SK-N-SH treated with all-trans-retinoic acid at 6 μM for 48 hours (cell line): Measurements from ENCODE around the gene GNG8.

Experiments
- ATAC-seq: fragments of 200-7000 bp; cut with Tn5 transposase; 3 replicates; pipeline ENCODE4 v1.9.1; 2020; ENCODE audit warnings: mild to moderate bottlenecking, moderate library complexity
- ARNTL ChIP-seq: fragments of 450-650 bp; formaldehyde crosslinking; IDR thresholded peaks from 2 replicates; pipeline ENCODE4 v1.5.0; 2020; ENCODE audit warnings: low read depth, mild to moderate bottlenecking, moderate library complexity, borderline replicate concordance
- BACH2 ChIP-seq: fragments of 250-450 bp; sonication (Bioruptor Pico); IDR thresholded peaks from 2 replicates; pipeline ENCODE4 v1.9.0; 2021; ENCODE audit warnings: mild to moderate bottlenecking, borderline replicate concordance
- CSDC2 ChIP-seq: fragments of 250-450 bp; sonication (Bioruptor Pico); IDR thresholded peaks from 2 replicates; pipeline ENCODE4 v1.5.0; 2020; ENCODE audit warnings: mild to moderate bottlenecking, moderate library complexity
- ESRRG ChIP-seq: fragments of 250-450 bp; sonication (Bioruptor Pico); IDR thresholded peaks from 2 replicates; pipeline ENCODE4 v1.6.1; 2021; ENCODE audit warnings: mild to moderate bottlenecking
- GLIS3 ChIP-seq: fragments of 250-450 bp; sonication (Bioruptor Pico); IDR thresholded peaks from 2 replicates; pipeline ENCODE4 v1.5.0; 2020; ENCODE audit warnings: mild to moderate bottlenecking, moderate library complexity
- ISL1 ChIP-seq: fragments of 250-450 bp; sonication (Bioruptor Pico); IDR thresholded peaks from 2 replicates; pipeline ENCODE4 v2.1.2; 2022; ENCODE audit warnings: mild to moderate bottlenecking, moderate library complexity
- OSR1 ChIP-seq: fragments of 250-450 bp; sonication (Bioruptor Pico); IDR thresholded peaks from 2 replicates; pipeline ENCODE4 v1.8.0; 2022; ENCODE audit warnings: moderate library complexity, mild to moderate bottlenecking, inconsistent platforms
- PPARA ChIP-seq: fragments of 250-450 bp; sonication (Bioruptor Pico); IDR thresholded peaks from 2 replicates; pipeline ENCODE4 v1.5.0; 2020; ENCODE audit warnings: mild to moderate bottlenecking, borderline replicate concordance
- RARB ChIP-seq: fragments of 250-450 bp; sonication (Bioruptor Pico); IDR thresholded peaks from 2 replicates; pipeline ENCODE4 v1.8.0; 2021; ENCODE audit warnings: mild to moderate bottlenecking, moderate library complexity
- SNAI2 ChIP-seq: fragments of 250-450 bp; sonication (Bioruptor Pico); IDR thresholded peaks from 2 replicates; pipeline ENCODE4 v1.5.0; 2020; ENCODE audit warnings: mild to moderate bottlenecking, moderate library complexity
- TOX ChIP-seq: fragments of 250-450 bp; sonication (Bioruptor Pico); IDR thresholded peaks from 2 replicates; pipeline ENCODE4 v1.8.0; 2021; ENCODE audit warnings: mild to moderate bottlenecking, moderate library complexity, borderline replicate concordance
- ZC3H10 ChIP-seq: fragments of 250-450 bp; sonication (Bioruptor Pico); IDR thresholded peaks from 2 replicates; pipeline ENCODE4 v1.5.1; 2021; ENCODE audit warnings: mild to moderate bottlenecking, moderate library complexity
- ZFP3 ChIP-seq: fragments of 250-450 bp; sonication (Bioruptor Pico); IDR thresholded peaks from 2 replicates; pipeline ENCODE4 v1.5.0; 2020; ENCODE audit warnings: mild to moderate bottlenecking, moderate library complexity
- ZFP30 ChIP-seq: fragments of 450-650 bp; formaldehyde crosslinking; IDR thresholded peaks from 2 replicates; pipeline ENCODE4 v1.5.0; 2022; ENCODE audit warnings: mild to moderate bottlenecking, moderate library complexity
- ZNF565 ChIP-seq: fragments of 450-650 bp; formaldehyde crosslinking; conservative IDR thresholded peaks from 2 replicates; pipeline ENCODE4 v1.5.0; 2020; ENCODE audit warnings: low read depth, mild to moderate bottlenecking, moderate library complexity
- ZNF70 ChIP-seq: fragments of 450-650 bp; formaldehyde crosslinking; IDR thresholded peaks from 2 replicates; pipeline ENCODE4 v1.5.0; 2020; ENCODE audit warnings: mild to moderate bottlenecking, moderate library complexity
- ZNF8 ChIP-seq: fragments of 450-650 bp; formaldehyde crosslinking; IDR thresholded peaks from 2 replicates; pipeline ENCODE4 v1.5.0; 2020; ENCODE audit warnings: mild to moderate bottlenecking, moderate library complexity
- TF ChIP-seq, protein P1 (sequence below): fragments of 250-450 bp; sonication (Bioruptor Pico); IDR thresholded peaks from 2 replicates; pipeline ENCODE4 v1.5.1; 2020; ENCODE audit warnings: low read depth, mild to moderate bottlenecking, moderate library complexity
- TF ChIP-seq, protein P2 (sequence below): fragments of 250-450 bp; sonication (Bioruptor Pico); IDR thresholded peaks from 2 replicates; pipeline ENCODE4 v1.5.0; 2020; ENCODE audit warnings: mild to moderate bottlenecking, moderate library complexity
- TF ChIP-seq, protein P3 (sequence below): fragments of 250-450 bp; sonication (Bioruptor Pico); IDR thresholded peaks from 2 replicates; pipeline ENCODE4 v1.8.0; 2021; ENCODE audit warnings: low read depth, mild to moderate bottlenecking, moderate library complexity, borderline replicate concordance
- TF ChIP-seq, protein P4 (sequence below): fragments of 250-450 bp; sonication (Bioruptor Pico); IDR thresholded peaks from 2 replicates; pipeline ENCODE4 v1.5.1; 2021; ENCODE audit warnings: mild to moderate bottlenecking, moderate library complexity
- TF ChIP-seq, protein P5 (sequence below): fragments of 250-450 bp; sonication (Bioruptor Pico); IDR thresholded peaks from 2 replicates; pipeline ENCODE4 v1.8.0; 2020; ENCODE audit warnings: mild to moderate bottlenecking, moderate library complexity, borderline replicate concordance

Gene GNG8

DNA sequence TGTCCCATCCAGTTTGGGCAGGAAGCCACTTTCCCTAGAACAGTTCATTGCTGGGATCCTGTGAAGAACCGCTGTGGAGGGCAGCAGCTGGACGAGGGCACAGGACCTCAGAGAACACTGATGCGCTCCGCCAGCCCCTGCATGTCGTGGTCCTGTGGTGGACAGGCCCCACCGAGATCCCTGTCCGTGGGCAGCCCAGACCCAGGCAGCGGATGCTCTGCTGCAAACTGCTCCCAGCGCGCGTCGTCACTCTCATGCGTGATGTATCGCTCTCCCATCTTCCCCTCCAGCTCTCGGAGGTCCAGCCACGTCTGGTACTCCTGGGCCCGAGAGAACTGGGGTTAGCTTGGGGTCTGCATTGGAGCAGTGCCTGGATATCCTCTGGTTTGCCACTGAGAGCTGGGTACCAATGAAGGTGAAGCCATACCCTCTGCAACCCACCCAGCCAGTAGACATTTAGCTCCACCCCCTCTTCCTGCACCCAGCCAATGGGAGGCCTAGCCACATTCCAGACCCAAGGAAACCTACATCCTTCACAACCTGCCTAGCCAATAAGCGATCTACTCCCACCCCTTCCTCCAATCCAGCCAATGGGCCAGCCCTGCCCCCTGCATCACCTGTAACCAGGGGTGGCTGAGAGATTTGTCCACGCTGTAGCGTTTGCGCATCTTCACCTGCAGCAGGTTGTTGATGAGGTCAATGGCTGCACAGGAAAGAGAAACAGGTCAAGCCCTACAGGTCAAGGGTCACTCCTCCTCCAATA, 38.6 kb upstream of the GNG8 start:
- peak; percentile 85 for ATAC-seq
- no peak for TF ChIP-seq SNAI2
- no peak for TF ChIP-seq ZNF70
- TF ChIP-seq RARB (CRISPR knock-in tag) = no peak
- no peak for TF ChIP-seq ISL1
- no peak for TF ChIP-seq ZNF8 (CRISPR knock-in tag)
- no peak for TF ChIP-seq TOX (CRISPR knock-in tag)
- no peak for TF ChIP-seq ZFP3 (CRISPR knock-in tag)
- TF ChIP-seq ESRRG (CRISPR knock-in tag) = no peak
- TF ChIP-seq ZFP30 (CRISPR knock-in tag) = no peak
- TF ChIP-seq, protein P1, sequence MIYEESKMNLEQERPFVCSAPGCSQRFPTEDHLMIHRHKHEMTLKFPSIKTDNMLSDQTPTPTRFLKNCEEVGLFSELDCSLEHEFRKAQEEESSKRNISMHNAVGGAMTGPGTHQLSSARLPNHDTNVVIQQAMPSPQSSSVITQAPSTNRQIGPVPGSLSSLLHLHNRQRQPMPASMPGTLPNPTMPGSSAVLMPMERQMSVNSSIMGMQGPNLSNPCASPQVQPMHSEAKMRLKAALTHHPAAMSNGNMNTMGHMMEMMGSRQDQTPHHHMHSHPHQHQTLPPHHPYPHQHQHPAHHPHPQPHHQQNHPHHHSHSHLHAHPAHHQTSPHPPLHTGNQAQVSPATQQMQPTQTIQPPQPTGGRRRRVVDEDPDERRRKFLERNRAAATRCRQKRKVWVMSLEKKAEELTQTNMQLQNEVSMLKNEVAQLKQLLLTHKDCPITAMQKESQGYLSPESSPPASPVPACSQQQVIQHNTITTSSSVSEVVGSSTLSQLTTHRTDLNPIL (CRISPR knock-in tag) = no peak
- TF ChIP-seq, protein P2, sequence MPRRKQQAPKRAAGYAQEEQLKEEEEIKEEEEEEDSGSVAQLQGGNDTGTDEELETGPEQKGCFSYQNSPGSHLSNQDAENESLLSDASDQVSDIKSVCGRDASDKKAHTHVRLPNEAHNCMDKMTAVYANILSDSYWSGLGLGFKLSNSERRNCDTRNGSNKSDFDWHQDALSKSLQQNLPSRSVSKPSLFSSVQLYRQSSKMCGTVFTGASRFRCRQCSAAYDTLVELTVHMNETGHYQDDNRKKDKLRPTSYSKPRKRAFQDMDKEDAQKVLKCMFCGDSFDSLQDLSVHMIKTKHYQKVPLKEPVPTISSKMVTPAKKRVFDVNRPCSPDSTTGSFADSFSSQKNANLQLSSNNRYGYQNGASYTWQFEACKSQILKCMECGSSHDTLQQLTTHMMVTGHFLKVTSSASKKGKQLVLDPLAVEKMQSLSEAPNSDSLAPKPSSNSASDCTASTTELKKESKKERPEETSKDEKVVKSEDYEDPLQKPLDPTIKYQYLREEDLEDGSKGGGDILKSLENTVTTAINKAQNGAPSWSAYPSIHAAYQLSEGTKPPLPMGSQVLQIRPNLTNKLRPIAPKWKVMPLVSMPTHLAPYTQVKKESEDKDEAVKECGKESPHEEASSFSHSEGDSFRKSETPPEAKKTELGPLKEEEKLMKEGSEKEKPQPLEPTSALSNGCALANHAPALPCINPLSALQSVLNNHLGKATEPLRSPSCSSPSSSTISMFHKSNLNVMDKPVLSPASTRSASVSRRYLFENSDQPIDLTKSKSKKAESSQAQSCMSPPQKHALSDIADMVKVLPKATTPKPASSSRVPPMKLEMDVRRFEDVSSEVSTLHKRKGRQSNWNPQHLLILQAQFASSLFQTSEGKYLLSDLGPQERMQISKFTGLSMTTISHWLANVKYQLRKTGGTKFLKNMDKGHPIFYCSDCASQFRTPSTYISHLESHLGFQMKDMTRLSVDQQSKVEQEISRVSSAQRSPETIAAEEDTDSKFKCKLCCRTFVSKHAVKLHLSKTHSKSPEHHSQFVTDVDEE (CRISPR knock-in tag) = no peak
- no peak for TF ChIP-seq CSDC2 (CRISPR knock-in tag)
- TF ChIP-seq, protein P3, sequence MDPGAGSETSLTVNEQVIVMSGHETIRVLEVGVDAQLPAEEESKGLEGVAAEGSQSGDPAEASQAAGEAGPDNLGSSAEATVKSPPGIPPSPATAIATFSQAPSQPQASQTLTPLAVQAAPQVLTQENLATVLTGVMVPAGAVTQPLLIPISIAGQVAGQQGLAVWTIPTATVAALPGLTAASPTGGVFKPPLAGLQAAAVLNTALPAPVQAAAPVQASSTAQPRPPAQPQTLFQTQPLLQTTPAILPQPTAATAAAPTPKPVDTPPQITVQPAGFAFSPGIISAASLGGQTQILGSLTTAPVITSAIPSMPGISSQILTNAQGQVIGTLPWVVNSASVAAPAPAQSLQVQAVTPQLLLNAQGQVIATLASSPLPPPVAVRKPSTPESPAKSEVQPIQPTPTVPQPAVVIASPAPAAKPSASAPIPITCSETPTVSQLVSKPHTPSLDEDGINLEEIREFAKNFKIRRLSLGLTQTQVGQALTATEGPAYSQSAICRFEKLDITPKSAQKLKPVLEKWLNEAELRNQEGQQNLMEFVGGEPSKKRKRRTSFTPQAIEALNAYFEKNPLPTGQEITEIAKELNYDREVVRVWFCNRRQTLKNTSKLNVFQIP (CRISPR knock-in tag) = no peak

DNA sequence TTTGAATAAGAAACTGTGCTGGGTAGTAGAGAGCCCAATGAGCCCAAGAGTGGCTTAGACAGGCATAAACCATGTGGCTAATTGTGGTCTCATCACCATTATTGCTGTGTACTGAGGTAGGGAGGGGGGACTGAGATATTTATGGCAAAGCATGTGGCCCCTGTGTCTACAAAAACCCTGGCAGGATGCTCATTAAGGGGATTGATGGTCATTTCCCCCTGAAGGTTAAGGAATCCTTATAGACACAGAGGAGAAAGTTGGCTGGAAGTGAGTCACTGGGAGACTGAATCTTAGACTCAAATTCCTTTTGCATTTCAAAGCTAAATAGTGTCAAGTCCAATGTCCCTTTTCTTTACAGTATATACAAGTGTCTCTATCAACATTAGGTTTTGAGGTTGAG, 34.8 kb upstream of the GNG8 start:
- TF ChIP-seq ZNF70 (no peak), RARB (CRISPR knock-in tag) (no peak), ZFP30 (CRISPR knock-in tag) (no peak), ZFP3 (CRISPR knock-in tag) (no peak), BACH2 (CRISPR knock-in tag) (no peak), ZNF565 (CRISPR knock-in tag) (no peak)
- TF ChIP-seq, protein P4, sequence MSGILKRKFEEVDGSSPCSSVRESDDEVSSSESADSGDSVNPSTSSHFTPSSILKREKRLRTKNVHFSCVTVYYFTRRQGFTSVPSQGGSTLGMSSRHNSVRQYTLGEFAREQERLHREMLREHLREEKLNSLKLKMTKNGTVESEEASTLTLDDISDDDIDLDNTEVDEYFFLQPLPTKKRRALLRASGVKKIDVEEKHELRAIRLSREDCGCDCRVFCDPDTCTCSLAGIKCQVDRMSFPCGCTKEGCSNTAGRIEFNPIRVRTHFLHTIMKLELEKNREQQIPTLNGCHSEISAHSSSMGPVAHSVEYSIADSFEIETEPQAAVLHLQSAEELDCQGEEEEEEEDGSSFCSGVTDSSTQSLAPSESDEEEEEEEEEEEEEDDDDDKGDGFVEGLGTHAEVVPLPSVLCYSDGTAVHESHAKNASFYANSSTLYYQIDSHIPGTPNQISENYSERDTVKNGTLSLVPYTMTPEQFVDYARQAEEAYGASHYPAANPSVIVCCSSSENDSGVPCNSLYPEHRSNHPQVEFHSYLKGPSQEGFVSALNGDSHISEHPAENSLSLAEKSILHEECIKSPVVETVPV = no peak
- peak; percentile 58 for ATAC-seq

DNA sequence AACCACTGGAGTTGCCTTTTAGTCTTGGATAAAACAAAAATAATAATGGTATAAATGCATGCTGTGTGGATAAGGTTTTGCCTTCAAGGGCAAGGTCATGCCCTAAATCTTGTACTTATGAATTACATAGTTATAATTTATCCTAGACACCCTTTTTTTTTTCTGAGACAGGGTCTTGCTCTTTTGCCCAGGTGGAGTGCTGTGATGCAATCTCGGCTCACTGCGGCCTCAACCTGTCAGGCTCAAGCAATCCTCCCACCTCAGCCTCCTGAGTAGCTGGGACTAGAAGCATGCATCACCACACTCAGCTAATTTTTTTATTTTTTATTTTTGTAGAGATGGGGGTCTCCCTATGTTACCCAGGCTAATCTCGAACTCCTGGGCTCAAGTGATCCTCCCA, 32.7 kb upstream of the GNG8 start:
- ATAC-seq = no peak
- no peak for TF ChIP-seq ZC3H10 (CRISPR knock-in tag)
- no peak for TF ChIP-seq ZNF565 (CRISPR knock-in tag)
- TF ChIP-seq ARNTL (CRISPR knock-in tag) = no peak
- TF ChIP-seq ZNF70 = no peak
- TF ChIP-seq, protein P3 (CRISPR knock-in tag) = no peak
- no peak for TF ChIP-seq ESRRG (CRISPR knock-in tag)
- TF ChIP-seq, protein P5, sequence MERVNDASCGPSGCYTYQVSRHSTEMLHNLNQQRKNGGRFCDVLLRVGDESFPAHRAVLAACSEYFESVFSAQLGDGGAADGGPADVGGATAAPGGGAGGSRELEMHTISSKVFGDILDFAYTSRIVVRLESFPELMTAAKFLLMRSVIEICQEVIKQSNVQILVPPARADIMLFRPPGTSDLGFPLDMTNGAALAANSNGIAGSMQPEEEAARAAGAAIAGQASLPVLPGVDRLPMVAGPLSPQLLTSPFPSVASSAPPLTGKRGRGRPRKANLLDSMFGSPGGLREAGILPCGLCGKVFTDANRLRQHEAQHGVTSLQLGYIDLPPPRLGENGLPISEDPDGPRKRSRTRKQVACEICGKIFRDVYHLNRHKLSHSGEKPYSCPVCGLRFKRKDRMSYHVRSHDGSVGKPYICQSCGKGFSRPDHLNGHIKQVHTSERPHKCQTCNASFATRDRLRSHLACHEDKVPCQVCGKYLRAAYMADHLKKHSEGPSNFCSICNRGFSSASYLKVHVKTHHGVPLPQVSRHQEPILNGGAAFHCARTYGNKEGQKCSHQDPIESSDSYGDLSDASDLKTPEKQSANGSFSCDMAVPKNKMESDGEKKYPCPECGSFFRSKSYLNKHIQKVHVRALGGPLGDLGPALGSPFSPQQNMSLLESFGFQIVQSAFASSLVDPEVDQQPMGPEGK (CRISPR knock-in tag) = no peak
- TF ChIP-seq CSDC2 (CRISPR knock-in tag) = no peak
- TF ChIP-seq OSR1 (CRISPR knock-in tag) = no peak
- no peak for TF ChIP-seq ZFP30 (CRISPR knock-in tag)
- no peak for TF ChIP-seq TOX (CRISPR knock-in tag)
- no peak for TF ChIP-seq ISL1
- TF ChIP-seq PPARA (CRISPR knock-in tag) = no peak
- TF ChIP-seq GLIS3 (CRISPR knock-in tag) = no peak
- TF ChIP-seq ZFP3 (CRISPR knock-in tag) = no peak
- TF ChIP-seq, protein P1 (CRISPR knock-in tag) = no peak
- TF ChIP-seq, protein P4 = no peak
